Panc1 (cell line): ENCODE measurements around the gene USF3. TPM values are rescaled to one million over a fixed set of nuclear protein-coding genes. Genes with fewer than 3 reads are reported as not detected.

ENCODE experiments used
- ATAC-seq: fragments of 200-7000 bp; cut with Tn5 transposase; 2 replicates; pipeline ENCODE4 v1.9.1; 2020; ENCODE audit warnings: mild to moderate bottlenecking, moderate library complexity
- BruUV-seq: library from RNA; stranded (reverse); fragments of 400-500 nt; replicated peaks from 2 replicates; lab custom pipeline; 2021; lab: Mats Ljungman, UMichigan
- CTCF ChIA-PET: fragments of 300-600 bp; sonication (Branson Sonifier 250); formaldehyde crosslinking; loops from one replicate; lab custom pipeline; 2022; ENCODE audit warnings: antibody characterized with exemption; lab: Charles Lee
- POLR2A ChIA-PET: fragments of 300-600 bp; sonication (Branson Sonifier 250); formaldehyde crosslinking; loops from one replicate; lab custom pipeline; 2022; ENCODE audit warnings: antibody characterized with exemption; lab: Charles Lee
- DNase-seq: peaks from one replicate; pipeline ENCODE4 v3.0.0-alpha.2; 2010; ENCODE audit warnings: low read depth, low spot score
- H3K27ac ChIP-seq: 2 replicates; pipeline ENCODE4 v1.5.1; 2011; ENCODE audit warnings: mild to moderate bottlenecking, low read length, inconsistent platforms
- H3K27me3 ChIP-seq: fragments of 200-500 bp; sonication (Bioruptor generic); 2 replicates; pipeline ENCODE4 v1.6.0; 2014; ENCODE audit warnings: low read length, inconsistent platforms; ENCODE audit not compliant: control insufficient read depth, insufficient read depth
- H3K36me3 ChIP-seq: fragments of 200-500 bp; sonication (Bioruptor generic); 2 replicates; pipeline ENCODE4 v1.5.1; 2014; ENCODE audit warnings: inconsistent platforms, mild to moderate bottlenecking, low read length, moderate library complexity; ENCODE audit not compliant: control insufficient read depth, insufficient read depth
- H3K4me1 ChIP-seq: 2 replicates; pipeline ENCODE4 v1.5.1; 2011; ENCODE audit warnings: inconsistent platforms, mild to moderate bottlenecking, low read length, moderate library complexity; ENCODE audit not compliant: control insufficient read depth, insufficient read depth
- H3K4me3 ChIP-seq, 2 experiments: 2 replicates each; pipeline ENCODE4 v1.5.1; 2011 to 2012; ENCODE audit warnings: low read depth in 2 of 2, low read length in 2 of 2, mild to moderate bottlenecking in 2 of 2, inconsistent platforms in 1 of 2, moderate library complexity in 1 of 2
- H3K9me3 ChIP-seq: fragments of 200-500 bp; sonication (Bioruptor generic); 2 replicates; pipeline ENCODE4 v1.5.1; 2014; ENCODE audit warnings: low read depth, mild to moderate bottlenecking, inconsistent platforms, low read length, moderate library complexity; ENCODE audit not compliant: control insufficient read depth, insufficient read depth
- POLR2AphosphoS5 ChIP-seq: IDR thresholded peaks from 2 replicates; pipeline ENCODE4 v1.6.1; 2012; ENCODE audit warnings: mild to moderate bottlenecking, low read depth, low read length, moderate library complexity
- SIN3A ChIP-seq: IDR thresholded peaks from 2 replicates; pipeline ENCODE4 v1.6.1; 2012; ENCODE audit warnings: low read depth, mild to moderate bottlenecking, low read length, moderate library complexity, borderline replicate concordance; ENCODE audit not compliant: insufficient read depth
- TCF7L2 ChIP-seq: IDR thresholded peaks from 2 replicates; pipeline ENCODE4 v1.6.1; 2011; ENCODE audit warnings: mild to moderate bottlenecking, low read depth, low read length, inconsistent platforms
- in situ Hi-C: cut with HindIII; loops from 2 replicates; pipeline ENCODE4 v1.10.0; 2016; ENCODE audit warnings: low sequenced_read_pairs, low pct_unique_long_range_greater_than_20kb
- intact Hi-C: fragments of 100-400 bp; cut with micrococcal nuclease; formaldehyde crosslinking; loops from one replicate; pipeline ENCODE4 v1.10.0; 2022; ENCODE audit not compliant: unreplicated experiment
- total RNA-seq: library from RNA; stranded (reverse); gene quantifications from one replicate; pipeline ENCODE4 v1.2.1, GENCODE V29; 2021; ENCODE audit not compliant: unreplicated experiment
- TF ChIP-seq, protein P1 (sequence below), 2 experiments: IDR thresholded peaks; 2 replicates each; pipeline ENCODE4 v1.6.1; 2011 to 2012; ENCODE audit warnings: low read depth in 2 of 2, control low read depth in 1 of 2, low read length in 1 of 2, mild to moderate bottlenecking in 1 of 2, moderate library complexity in 1 of 2; ENCODE audit not compliant: insufficient read depth in 1 of 2
- TF ChIP-seq, protein P2 (sequence below): fragments of 450-650 bp; IDR thresholded peaks from 2 replicates; pipeline ENCODE4 v1.5.1; 2017; ENCODE audit warnings: mild to moderate bottlenecking

USF3 gene
- total RNA-seq, 1 experiment from 2014 or later, result 18.2 TPM

DNA sequence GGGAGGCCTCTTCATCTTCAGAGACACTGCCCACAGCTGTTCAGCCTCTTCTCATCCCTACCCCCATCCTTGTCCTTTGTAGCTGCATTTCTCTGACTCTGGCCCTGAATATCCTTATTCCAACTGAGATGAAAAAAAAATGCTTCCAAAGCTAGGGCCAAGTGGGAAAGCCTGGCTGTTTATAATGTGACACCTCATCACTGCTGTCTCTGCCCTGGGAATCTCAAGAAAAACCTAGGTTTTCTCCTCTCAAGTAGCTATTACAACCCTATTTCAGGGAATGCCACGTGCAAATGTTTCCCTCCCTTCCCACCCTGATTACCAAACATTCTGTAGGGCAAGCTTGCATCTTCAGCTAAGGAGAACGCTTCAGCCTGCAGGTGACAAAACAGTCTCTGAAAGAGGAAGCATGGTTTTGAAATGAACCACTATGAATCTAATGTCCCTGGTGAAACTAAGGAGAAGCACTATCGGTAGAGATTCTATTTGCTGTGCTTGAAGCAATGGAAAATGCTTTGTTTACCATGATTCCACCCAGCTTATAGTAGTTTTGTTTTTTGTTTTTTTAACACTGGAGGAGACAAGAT, 65.4 kb downstream of the USF3 start:
- intact Hi-C loops (no loop called here), in situ Hi-C loops (no loop called here)
- BruUV-seq, result no TSS peak
- H3K27me3 ChIP-seq, result no peaks in the 10 kb centered on the region; the same call in 1 of the 2 replicates
- H3K4me1 ChIP-seq, result no peaks in the 10 kb centered on the region
- DNase-seq (no peak), ATAC-seq (no peak)
- TF ChIP-seq TCF7L2, result no peak
- no peak for TF ChIP-seq POLR2AphosphoS5
- no peak for TF ChIP-seq SIN3A
- TF ChIP-seq, protein P1, sequence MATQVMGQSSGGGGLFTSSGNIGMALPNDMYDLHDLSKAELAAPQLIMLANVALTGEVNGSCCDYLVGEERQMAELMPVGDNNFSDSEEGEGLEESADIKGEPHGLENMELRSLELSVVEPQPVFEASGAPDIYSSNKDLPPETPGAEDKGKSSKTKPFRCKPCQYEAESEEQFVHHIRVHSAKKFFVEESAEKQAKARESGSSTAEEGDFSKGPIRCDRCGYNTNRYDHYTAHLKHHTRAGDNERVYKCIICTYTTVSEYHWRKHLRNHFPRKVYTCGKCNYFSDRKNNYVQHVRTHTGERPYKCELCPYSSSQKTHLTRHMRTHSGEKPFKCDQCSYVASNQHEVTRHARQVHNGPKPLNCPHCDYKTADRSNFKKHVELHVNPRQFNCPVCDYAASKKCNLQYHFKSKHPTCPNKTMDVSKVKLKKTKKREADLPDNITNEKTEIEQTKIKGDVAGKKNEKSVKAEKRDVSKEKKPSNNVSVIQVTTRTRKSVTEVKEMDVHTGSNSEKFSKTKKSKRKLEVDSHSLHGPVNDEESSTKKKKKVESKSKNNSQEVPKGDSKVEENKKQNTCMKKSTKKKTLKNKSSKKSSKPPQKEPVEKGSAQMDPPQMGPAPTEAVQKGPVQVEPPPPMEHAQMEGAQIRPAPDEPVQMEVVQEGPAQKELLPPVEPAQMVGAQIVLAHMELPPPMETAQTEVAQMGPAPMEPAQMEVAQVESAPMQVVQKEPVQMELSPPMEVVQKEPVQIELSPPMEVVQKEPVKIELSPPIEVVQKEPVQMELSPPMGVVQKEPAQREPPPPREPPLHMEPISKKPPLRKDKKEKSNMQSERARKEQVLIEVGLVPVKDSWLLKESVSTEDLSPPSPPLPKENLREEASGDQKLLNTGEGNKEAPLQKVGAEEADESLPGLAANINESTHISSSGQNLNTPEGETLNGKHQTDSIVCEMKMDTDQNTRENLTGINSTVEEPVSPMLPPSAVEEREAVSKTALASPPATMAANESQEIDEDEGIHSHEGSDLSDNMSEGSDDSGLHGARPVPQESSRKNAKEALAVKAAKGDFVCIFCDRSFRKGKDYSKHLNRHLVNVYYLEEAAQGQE (IDR thresholded peaks at IDR 0.05; ENCODE audit: insufficient read depth in 1 of 2, low read depth in 2 of 2, low read length in 1 of 2), result no peak
- TF ChIP-seq, protein P2, sequence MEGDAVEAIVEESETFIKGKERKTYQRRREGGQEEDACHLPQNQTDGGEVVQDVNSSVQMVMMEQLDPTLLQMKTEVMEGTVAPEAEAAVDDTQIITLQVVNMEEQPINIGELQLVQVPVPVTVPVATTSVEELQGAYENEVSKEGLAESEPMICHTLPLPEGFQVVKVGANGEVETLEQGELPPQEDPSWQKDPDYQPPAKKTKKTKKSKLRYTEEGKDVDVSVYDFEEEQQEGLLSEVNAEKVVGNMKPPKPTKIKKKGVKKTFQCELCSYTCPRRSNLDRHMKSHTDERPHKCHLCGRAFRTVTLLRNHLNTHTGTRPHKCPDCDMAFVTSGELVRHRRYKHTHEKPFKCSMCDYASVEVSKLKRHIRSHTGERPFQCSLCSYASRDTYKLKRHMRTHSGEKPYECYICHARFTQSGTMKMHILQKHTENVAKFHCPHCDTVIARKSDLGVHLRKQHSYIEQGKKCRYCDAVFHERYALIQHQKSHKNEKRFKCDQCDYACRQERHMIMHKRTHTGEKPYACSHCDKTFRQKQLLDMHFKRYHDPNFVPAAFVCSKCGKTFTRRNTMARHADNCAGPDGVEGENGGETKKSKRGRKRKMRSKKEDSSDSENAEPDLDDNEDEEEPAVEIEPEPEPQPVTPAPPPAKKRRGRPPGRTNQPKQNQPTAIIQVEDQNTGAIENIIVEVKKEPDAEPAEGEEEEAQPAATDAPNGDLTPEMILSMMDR, result no peak
- H3K4me3 ChIP-seq, result no peak overlapping the region
- POLR2A ChIA-PET, result no interaction called here
- H3K9me3 ChIP-seq, result no peaks in the 10 kb centered on the region
- CTCF ChIA-PET, result no interaction called here
- H3K36me3 ChIP-seq, result no peaks in the 10 kb centered on the region
- no peak overlapping the region for H3K27ac ChIP-seq

DNA sequence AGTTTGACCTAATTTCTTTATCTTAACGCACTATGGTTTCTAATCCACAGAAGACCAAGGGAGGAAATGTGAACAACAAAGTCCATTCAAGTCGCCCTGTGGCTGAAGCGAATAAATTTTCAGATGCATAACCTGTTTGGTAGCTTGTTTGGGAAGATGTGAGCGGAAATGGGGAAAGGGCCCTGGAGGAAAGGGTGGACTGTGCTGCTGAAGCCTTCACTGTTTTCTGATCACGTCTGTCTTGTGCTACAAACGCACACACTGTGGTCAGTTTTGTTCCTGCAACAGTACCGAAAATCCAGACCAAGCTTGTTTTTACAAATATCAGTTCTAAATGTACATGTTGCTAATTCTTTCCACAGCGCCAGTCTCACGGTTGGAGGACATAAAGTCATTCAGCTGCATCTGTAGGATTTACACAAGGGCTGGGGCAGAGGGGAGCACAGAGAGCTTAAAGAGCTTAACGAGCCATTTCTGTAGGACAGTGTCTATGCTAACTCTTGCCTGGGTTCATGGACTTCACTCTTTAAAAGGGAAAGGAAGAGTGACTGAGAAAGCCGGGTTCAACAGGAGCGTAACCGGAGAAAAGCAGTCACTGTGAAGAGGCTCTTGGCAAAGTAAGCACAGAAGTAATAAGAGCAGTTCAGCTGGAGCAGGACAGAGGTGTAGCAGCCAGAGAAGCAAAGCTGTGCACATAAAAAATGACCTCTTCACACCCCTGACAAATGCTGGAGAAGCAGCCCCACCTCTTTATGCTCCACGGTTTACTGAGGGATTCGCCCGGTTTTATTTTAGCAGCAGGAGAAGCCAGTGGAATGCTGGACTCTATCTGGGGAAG, 66.6 kb downstream of the USF3 start:
- ATAC-seq, result no peak
- Histone ChIP-seq H3K27me3 (no peaks in the 10 kb centered on the region; the same call in 1 of the 2 replicates), H3K27ac (no peak overlapping the region), H3K4me3 (no peak overlapping the region), H3K9me3 (no peaks in the 10 kb centered on the region), H3K36me3 (no peaks in the 10 kb centered on the region), H3K4me1 (no peaks in the 10 kb centered on the region)
- no peak for DNase-seq
- CTCF ChIA-PET, result interaction anchor here (0.6 kb wide), 1 partner anchor 42 kb away, joined by 4 read pairs; no protein-coding TSS in a partner anchor
- TF ChIP-seq SIN3A (no peak), POLR2AphosphoS5 (no peak), TCF7L2 (no peak)
- TF ChIP-seq, protein P2, result no peak
- TF ChIP-seq, protein P1 (IDR thresholded peaks at IDR 0.05; ENCODE audit: insufficient read depth in 1 of 2, low read depth in 2 of 2, low read length in 1 of 2), result no peak
- POLR2A ChIA-PET, result no interaction called here
- no TSS peak for BruUV-seq
- in situ Hi-C loops, result no loop called here
- intact Hi-C loops, result loop anchor here (5.0 to 10.0 kb wide), 2 partner anchors 343 to 495 kb away; no protein-coding TSS in a partner anchor
